H9 (cell line): ENCODE results near the gene KAT7. TPM values are rescaled to one million over a fixed set of nuclear protein-coding genes. Genes with fewer than 3 reads are reported as not detected.
A peak's percentile ranks its signal among the peaks of the same experiment; 100 is the strongest.

Experiments used
- DNase-seq: peaks from one replicate; pipeline ENCODE4 v3.0.0-alpha.2; 2017
- H2AFZ ChIP-seq: one replicate; pipeline ENCODE4 v1.6.1; 2013; ENCODE audit warnings: mild to moderate bottlenecking, low read length, control low read depth, moderate library complexity
- H2AK5ac ChIP-seq: 2 replicates; pipeline ENCODE4 v1.6.1; 2013; ENCODE audit warnings: low read length, control low read depth, mixed read lengths; ENCODE audit not compliant: insufficient read length
- H2BK120ac ChIP-seq: one replicate; pipeline ENCODE4 v1.6.1; 2013; ENCODE audit warnings: low read depth, mild to moderate bottlenecking, low read length, control low read depth, inconsistent platforms; ENCODE audit not compliant: poor library complexity, severe bottlenecking
- H2BK12ac ChIP-seq: 2 replicates; pipeline ENCODE4 v1.6.1; 2013; ENCODE audit warnings: low read length, control low read depth, mixed read lengths, low read depth; ENCODE audit not compliant: insufficient read length
- H2BK15ac ChIP-seq: 2 replicates; pipeline ENCODE4 v1.6.1; 2013; ENCODE audit warnings: low read depth, low read length, control low read depth
- H2BK20ac ChIP-seq: one replicate; pipeline ENCODE4 v1.6.1; 2013; ENCODE audit warnings: low read depth, mild to moderate bottlenecking, low read length, control low read depth, inconsistent platforms; ENCODE audit not compliant: poor library complexity, severe bottlenecking
- H2BK5ac ChIP-seq: 2 replicates; pipeline ENCODE4 v1.6.1; 2013; ENCODE audit warnings: low read length, control low read depth, mixed read lengths; ENCODE audit not compliant: insufficient read length
- H3K14ac ChIP-seq: 2 replicates; pipeline ENCODE4 v1.6.1; 2013; ENCODE audit warnings: low read length, control low read depth; ENCODE audit not compliant: insufficient read depth
- H3K18ac ChIP-seq: 2 replicates; pipeline ENCODE4 v1.6.1; 2013; ENCODE audit warnings: low read depth, mild to moderate bottlenecking, mixed read lengths, low read length, control low read depth; ENCODE audit not compliant: insufficient read length
- H3K23ac ChIP-seq: 2 replicates; pipeline ENCODE4 v1.6.1; 2013; ENCODE audit warnings: low read length, control low read depth, mixed read lengths, low read depth; ENCODE audit not compliant: insufficient read length
- H3K23me2 ChIP-seq: 2 replicates; pipeline ENCODE4 v1.6.1; 2013; ENCODE audit warnings: low read depth, mild to moderate bottlenecking, mixed read lengths, low read length, control low read depth; ENCODE audit not compliant: insufficient read length, poor library complexity, severe bottlenecking
- H3K27ac ChIP-seq: 2 replicates; pipeline ENCODE4 v1.5.1; 2013; ENCODE audit warnings: low read length, control low read depth, mixed read lengths, low read depth; ENCODE audit not compliant: insufficient read length
- H3K27me3 ChIP-seq: 2 replicates; pipeline ENCODE4 v1.6.1; 2013; ENCODE audit warnings: low read length, control low read depth, inconsistent platforms; ENCODE audit not compliant: insufficient read depth
- H3K4ac ChIP-seq: 2 replicates; pipeline ENCODE4 v1.6.1; 2013; ENCODE audit warnings: low read depth, mild to moderate bottlenecking, control low read depth, inconsistent platforms, low read length, moderate library complexity
- H3K4me1 ChIP-seq: 2 replicates; pipeline ENCODE4 v1.6.1; 2013; ENCODE audit warnings: low read length, control low read depth, inconsistent platforms; ENCODE audit not compliant: insufficient read depth
- H3K4me2 ChIP-seq: 2 replicates; pipeline ENCODE4 v1.6.1; 2013; ENCODE audit warnings: low read length, control low read depth, mixed read lengths; ENCODE audit not compliant: insufficient read length, insufficient read depth
- H3K56ac ChIP-seq: 2 replicates; pipeline ENCODE4 v1.6.1; 2013; ENCODE audit warnings: low read depth, mild to moderate bottlenecking, mixed read lengths, low read length, control low read depth; ENCODE audit not compliant: insufficient read length
- H3K79me1 ChIP-seq: 2 replicates; pipeline ENCODE4 v1.6.1; 2013; ENCODE audit warnings: low read depth, mild to moderate bottlenecking, moderate library complexity, low read length, control low read depth, inconsistent platforms; ENCODE audit not compliant: insufficient read depth, poor library complexity, severe bottlenecking
- H3K79me2 ChIP-seq: 2 replicates; pipeline ENCODE4 v1.6.1; 2013; ENCODE audit warnings: low read length, control low read depth, inconsistent platforms; ENCODE audit not compliant: insufficient read depth
- H3K9ac ChIP-seq: 2 replicates; pipeline ENCODE4 v1.6.1; 2013; ENCODE audit warnings: low read length, control low read depth, mixed read lengths; ENCODE audit not compliant: insufficient read length; ENCODE audit errors: extremely low read depth
- H3K9me3 ChIP-seq: one replicate; pipeline ENCODE4 v1.6.1; 2013; ENCODE audit warnings: low read depth, low read length, inconsistent platforms; ENCODE audit not compliant: control insufficient read depth
- H3T11ph ChIP-seq: one replicate; pipeline ENCODE4 v1.6.1; 2013; ENCODE audit warnings: mild to moderate bottlenecking, low read length, control low read depth, inconsistent platforms
- H4K20me1 ChIP-seq: one replicate; pipeline ENCODE4 v1.6.1; 2013; ENCODE audit not compliant: control insufficient read depth, insufficient read length, insufficient read depth
- H4K5ac ChIP-seq: 2 replicates; pipeline ENCODE4 v1.6.1; 2013; ENCODE audit warnings: low read depth, mild to moderate bottlenecking, mixed read lengths, low read length, control low read depth; ENCODE audit not compliant: insufficient read length
- H4K8ac ChIP-seq: replicated peaks from 2 replicates; pipeline ENCODE4 v1.6.1; 2013; ENCODE audit warnings: low read length, control low read depth, mixed read lengths, low read depth; ENCODE audit not compliant: insufficient read length
- H4K91ac ChIP-seq: 2 replicates; pipeline ENCODE4 v1.6.1; 2013; ENCODE audit warnings: low read depth, mild to moderate bottlenecking, moderate library complexity, mixed read lengths, low read length, control low read depth; ENCODE audit not compliant: insufficient read length
- H3K27ac Mint-ChIP-seq, 3 experiments: 2 replicates in 2 of 3; 3 replicates in 1 of 3; pipeline ENCODE4 v1.8.0; 2020 to 2021; ENCODE audit warnings: mixed read lengths in 3 of 3, mild to moderate bottlenecking in 1 of 3, moderate library complexity in 1 of 3
- H3K27me3 Mint-ChIP-seq: 2 replicates; pipeline ENCODE4 v1.8.0; 2021; ENCODE audit warnings: low read depth, mild to moderate bottlenecking, moderate library complexity, mixed read lengths
- H3K36me3 Mint-ChIP-seq, 3 experiments: 2 replicates in 2 of 3; 3 replicates in 1 of 3; pipeline ENCODE4 v1.8.0; 2020 to 2021; ENCODE audit warnings: low read depth in 3 of 3, mixed read lengths in 3 of 3; ENCODE audit not compliant: insufficient read depth in 1 of 3
- H3K4me1 Mint-ChIP-seq, 2 experiments: 2 replicates each; pipeline ENCODE4 v1.8.0; 2020; ENCODE audit warnings: mixed read lengths in 2 of 2
- H3K4me3 Mint-ChIP-seq, 2 experiments: 2 replicates in 1 of 2; 3 replicates in 1 of 2; pipeline ENCODE4 v1.8.0; 2020 to 2021; ENCODE audit warnings: mild to moderate bottlenecking in 2 of 2, mixed read lengths in 2 of 2, moderate library complexity in 1 of 2
- H3K9me3 Mint-ChIP-seq, 2 experiments: 2 replicates in 1 of 2; 3 replicates in 1 of 2; pipeline ENCODE4 v1.8.0; 2020; ENCODE audit warnings: mild to moderate bottlenecking in 2 of 2, mixed read lengths in 2 of 2, moderate library complexity in 1 of 2
- WGBS: extraction: QIAGEN DNeasy Blood & Tissue Kit; methylation state at CpG from one replicate; pipeline ENCODE4 v1.1.7; 2013; ENCODE audit warnings: missing lambda C conversion rate, low lambda C conversion rate, mixed read lengths; ENCODE audit not compliant: insufficient read length; ENCODE audit errors: extremely low coverage; 5-methylcytosine and 5-hydroxymethylcytosine counted together
- total RNA-seq: library from RNA; stranded (reverse); gene quantifications from 2 replicates; pipeline ENCODE4 v1.2.1, GENCODE V29; 2021
- TF ChIP-seq, protein P1 (sequence below): fragments of 200-600 bp; sonication (generic); conservative IDR thresholded peaks from 3 replicates; pipeline ENCODE4 v1.8.0; 2021; ENCODE audit warnings: antibody characterized with exemption, mild to moderate bottlenecking

KAT7 gene
- total RNA-seq, 1 experiment from 2014 or later = 93.1 TPM

DNA sequence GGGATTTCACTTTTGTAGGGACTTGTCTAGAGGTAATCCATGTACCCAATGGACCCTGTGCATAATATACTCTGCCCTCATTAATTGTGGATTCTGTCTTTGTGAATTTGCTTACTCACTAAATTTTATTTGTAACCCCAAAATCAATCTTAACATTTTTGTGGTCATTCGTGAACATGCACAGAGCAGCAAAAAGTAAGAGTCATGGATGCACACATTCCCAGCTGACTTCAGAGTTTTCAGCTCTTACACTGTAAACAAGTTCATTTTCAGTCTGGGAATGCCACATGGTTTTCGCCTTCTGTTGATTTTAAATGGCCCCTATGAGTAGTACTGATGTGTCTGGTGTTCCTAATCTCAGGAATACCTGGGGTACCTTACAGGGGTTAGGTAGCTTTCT, 35.1 kb downstream of the KAT7 start:
- H2BK15ac ChIP-seq = no peak overlapping the region
- peaks cover 68 to 93% (median 84%) of the 10 kb centered on the region in 3 experiments; a peak in 6 of 7 replicates for H3K36me3 Mint-ChIP-seq
- no peak overlapping the region for H3K27ac ChIP-seq
- no peak overlapping the region for H2AFZ ChIP-seq
- 0 out of 2 replicates have a peak, but pooled peaks cover 1% of the 10 kb centered on the region for H3K79me2 ChIP-seq
- no peak overlapping the region for H3K4ac ChIP-seq
- no peak overlapping the region for H3K14ac ChIP-seq
- H3K27me3 ChIP-seq = no peaks in the 10 kb centered on the region
- H3K23me2 ChIP-seq = no peaks in the 10 kb centered on the region
- no CpG with 5 or more reads among the region's 2 CpGs for WGBS
- no peak overlapping the region for H2BK12ac ChIP-seq
- H3K4me1 ChIP-seq = no peaks in the 10 kb centered on the region; the same call in 1 of the 2 replicates
- H3K18ac ChIP-seq = no peak overlapping the region
- H3K9me3 Mint-ChIP-seq = no peaks in the 10 kb centered on the region
- H2BK120ac ChIP-seq = no peak overlapping the region
- H3K56ac ChIP-seq = no peak overlapping the region
- H2BK20ac ChIP-seq = no peak overlapping the region
- no peak for DNase-seq
- H4K20me1 ChIP-seq = no peaks in the 10 kb centered on the region
- peaks cover 5% of the 10 kb centered on the region for H3K79me1 ChIP-seq
- H3T11ph ChIP-seq = no peak overlapping the region
- H3K9ac ChIP-seq = no peak overlapping the region
- H3K23ac ChIP-seq = no peak overlapping the region
- H2BK5ac ChIP-seq = no peak overlapping the region
- H3K4me2 ChIP-seq = no peak overlapping the region
- H3K27me3 Mint-ChIP-seq = no peaks in the 10 kb centered on the region
- H4K8ac ChIP-seq = no peak overlapping the region
- peaks cover 43% of the 10 kb centered on the region in 2 experiments for H3K4me1 Mint-ChIP-seq
- H3K4me3 Mint-ChIP-seq = no peak overlapping the region
- no peak overlapping the region for H4K91ac ChIP-seq
- no peak overlapping the region for H4K5ac ChIP-seq
- TF ChIP-seq, protein P1, sequence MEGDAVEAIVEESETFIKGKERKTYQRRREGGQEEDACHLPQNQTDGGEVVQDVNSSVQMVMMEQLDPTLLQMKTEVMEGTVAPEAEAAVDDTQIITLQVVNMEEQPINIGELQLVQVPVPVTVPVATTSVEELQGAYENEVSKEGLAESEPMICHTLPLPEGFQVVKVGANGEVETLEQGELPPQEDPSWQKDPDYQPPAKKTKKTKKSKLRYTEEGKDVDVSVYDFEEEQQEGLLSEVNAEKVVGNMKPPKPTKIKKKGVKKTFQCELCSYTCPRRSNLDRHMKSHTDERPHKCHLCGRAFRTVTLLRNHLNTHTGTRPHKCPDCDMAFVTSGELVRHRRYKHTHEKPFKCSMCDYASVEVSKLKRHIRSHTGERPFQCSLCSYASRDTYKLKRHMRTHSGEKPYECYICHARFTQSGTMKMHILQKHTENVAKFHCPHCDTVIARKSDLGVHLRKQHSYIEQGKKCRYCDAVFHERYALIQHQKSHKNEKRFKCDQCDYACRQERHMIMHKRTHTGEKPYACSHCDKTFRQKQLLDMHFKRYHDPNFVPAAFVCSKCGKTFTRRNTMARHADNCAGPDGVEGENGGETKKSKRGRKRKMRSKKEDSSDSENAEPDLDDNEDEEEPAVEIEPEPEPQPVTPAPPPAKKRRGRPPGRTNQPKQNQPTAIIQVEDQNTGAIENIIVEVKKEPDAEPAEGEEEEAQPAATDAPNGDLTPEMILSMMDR = no peak
- no peak overlapping the region for H2AK5ac ChIP-seq
- no peaks in the 10 kb centered on the region for H3K9me3 ChIP-seq
- peak overlapping the region in 1 of 3 experiments; percentile 26; a peak in 4 of 7 replicates for H3K27ac Mint-ChIP-seq
